Measurements from ENCODE around the gene ASAH2. TPM values are rescaled to one million over a fixed set of nuclear protein-coding genes. Genes with fewer than 3 reads are reported as not detected.

The ASAH2 gene
- total RNA-seq, 1 donor from 2014 or later, result 5.1 TPM

- no peaks in the 10 kb centered on the region for H3K9me3 Mint-ChIP-seq
- DNase-seq (ENCODE audit: extremely low spot score, unreplicated experiment), result no peak
- H3K4me3 Mint-ChIP-seq, result no peak overlapping the region
- H3K4me1 Mint-ChIP-seq (ENCODE audit: unreplicated experiment), result no peaks in the 10 kb centered on the region
- H3K27ac Mint-ChIP-seq, result no peak overlapping the region
- H3K36me3 Mint-ChIP-seq, result no peaks in the 10 kb centered on the region
- no peak for TF ChIP-seq CTCF (conservative IDR thresholded peaks at IDR 0.05)
- H3K27me3 Mint-ChIP-seq, result no peaks in the 10 kb centered on the region
Measured at GRCh38 chr10:50291261-50291850, 40.0 kb upstream of the ASAH2 start.

DNA sequence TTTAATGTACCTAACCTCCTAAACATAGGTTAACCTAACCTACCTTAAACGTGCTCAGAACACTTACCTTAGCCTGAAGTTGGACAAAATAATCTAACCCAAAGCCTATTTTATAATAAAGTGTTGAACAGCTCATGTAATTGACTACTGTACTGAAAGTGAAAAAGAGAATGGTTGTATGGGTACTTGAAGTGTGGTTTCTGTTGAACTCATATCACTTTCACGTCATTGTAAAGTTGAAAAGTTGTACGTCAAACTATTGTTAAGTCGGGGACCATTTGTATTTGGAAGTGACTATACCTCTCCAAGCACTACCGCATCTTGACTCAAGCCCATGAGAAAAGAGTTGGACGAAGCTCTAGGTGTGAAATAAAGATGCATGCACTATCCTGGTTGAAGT is 37.9 kb upstream of the ASAH2 start:
- no peak for TF ChIP-seq CTCF (conservative IDR thresholded peaks at IDR 0.05)
- H3K27me3 Mint-ChIP-seq, result peaks cover under 1% of the 10 kb centered on the region
- no peaks in the 10 kb centered on the region for H3K4me1 Mint-ChIP-seq (ENCODE audit: unreplicated experiment)
- H3K9me3 Mint-ChIP-seq, result no peaks in the 10 kb centered on the region
- no peak for DNase-seq (ENCODE audit: extremely low spot score, unreplicated experiment)
- no peak overlapping the region for H3K27ac Mint-ChIP-seq
- no peaks in the 10 kb centered on the region for H3K36me3 Mint-ChIP-seq
- no peak overlapping the region for H3K4me3 Mint-ChIP-seq

DNA sequence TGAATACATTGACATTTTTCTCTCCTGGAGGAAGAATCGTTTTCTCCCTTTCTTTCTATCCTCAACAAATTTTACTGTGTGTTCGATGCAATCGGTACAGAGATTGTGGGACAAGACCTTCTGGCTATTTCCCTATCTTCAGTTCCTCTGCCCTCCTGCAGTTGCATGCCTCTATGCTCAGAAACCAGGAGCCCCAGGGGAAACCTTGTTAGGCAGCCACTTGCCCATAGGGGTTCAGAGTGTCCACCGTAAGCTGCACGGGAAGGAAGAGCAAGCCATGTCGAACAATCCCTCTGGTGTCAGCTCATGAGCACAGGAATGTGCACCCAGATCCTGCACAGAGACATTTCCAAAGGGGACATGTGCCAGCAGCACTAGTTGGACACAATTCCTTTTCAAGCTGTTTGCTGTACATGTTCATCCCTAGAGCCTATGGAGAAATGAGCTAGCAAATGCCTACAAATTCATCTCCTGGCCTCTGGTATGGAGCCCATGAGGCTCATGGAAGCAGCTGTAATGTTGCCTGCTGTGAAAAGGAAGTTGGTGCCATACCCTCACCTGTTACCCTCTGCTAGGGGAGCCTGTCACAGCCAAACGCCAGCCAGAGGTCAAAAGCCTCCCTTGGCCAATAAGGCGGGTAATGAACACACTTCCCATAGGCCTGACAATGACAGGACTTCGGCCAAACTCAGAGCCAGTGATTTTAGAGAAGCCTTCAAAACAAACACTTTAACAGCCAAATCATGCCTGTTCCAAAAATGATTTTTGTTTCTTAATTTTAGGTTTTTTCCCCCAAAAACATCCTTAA is 35.9 kb upstream of the ASAH2 start:
- no peak for TF ChIP-seq CTCF (conservative IDR thresholded peaks at IDR 0.05)
- no peak overlapping the region for H3K4me3 Mint-ChIP-seq
- no peaks in the 10 kb centered on the region for H3K9me3 Mint-ChIP-seq
- no peaks in the 10 kb centered on the region for H3K36me3 Mint-ChIP-seq
- H3K4me1 Mint-ChIP-seq (ENCODE audit: unreplicated experiment), result no peaks in the 10 kb centered on the region
- no peak for DNase-seq (ENCODE audit: extremely low spot score, unreplicated experiment)
- H3K27ac Mint-ChIP-seq, result no peak overlapping the region
- H3K27me3 Mint-ChIP-seq, result peaks cover 3% of the 10 kb centered on the region

- Mint-ChIP-seq H3K4me3 (no peak overlapping the region), H3K27me3 (peaks cover 6% of the 10 kb centered on the region), H3K27ac (no peak overlapping the region), H3K36me3 (no peaks in the 10 kb centered on the region), H3K4me1 (ENCODE audit: unreplicated experiment) (no peaks in the 10 kb centered on the region), H3K9me3 (peaks cover 4% of the 10 kb centered on the region)
- TF ChIP-seq CTCF (conservative IDR thresholded peaks at IDR 0.05), result no peak
- no peak for DNase-seq (ENCODE audit: extremely low spot score, unreplicated experiment)
Measured at GRCh38 chr10:50286517-50286916, 35.2 kb upstream of the ASAH2 start.

DNA sequence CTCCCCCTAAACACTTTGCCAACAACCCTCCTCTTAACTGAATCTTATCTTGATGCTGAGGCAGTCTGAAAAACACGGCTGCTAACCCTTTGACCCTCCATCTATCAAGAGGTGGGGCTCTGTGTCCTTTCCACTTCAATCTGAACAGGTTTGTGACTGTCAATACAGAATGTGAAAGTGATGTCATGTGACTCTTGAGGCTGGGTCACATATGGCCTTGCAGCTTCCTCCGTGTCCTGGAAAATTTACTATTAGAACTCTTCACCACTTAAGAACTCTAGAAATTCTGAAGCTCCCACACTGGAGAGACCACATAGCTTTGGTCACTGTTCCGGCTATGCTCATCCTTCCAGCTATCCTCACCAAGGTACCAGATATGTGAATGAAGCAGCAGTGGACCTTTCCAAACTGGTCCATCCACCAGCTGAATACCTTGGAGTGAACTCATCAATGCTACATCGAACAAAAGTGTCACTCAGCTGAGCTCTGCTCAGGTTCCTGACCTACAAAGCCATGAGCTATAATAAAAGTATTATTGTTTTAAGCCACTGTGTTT is 30.7 kb upstream of the ASAH2 start:
- H3K36me3 Mint-ChIP-seq, result no peaks in the 10 kb centered on the region
- H3K4me3 Mint-ChIP-seq, result no peak overlapping the region
- no peak for TF ChIP-seq CTCF (conservative IDR thresholded peaks at IDR 0.05)
- H3K27me3 Mint-ChIP-seq, result peaks cover 10% of the 10 kb centered on the region
- DNase-seq (ENCODE audit: extremely low spot score, unreplicated experiment), result no peak
- H3K4me1 Mint-ChIP-seq (ENCODE audit: unreplicated experiment), result no peaks in the 10 kb centered on the region
- peaks cover 4% of the 10 kb centered on the region for H3K9me3 Mint-ChIP-seq
- H3K27ac Mint-ChIP-seq, result no peak overlapping the region

Measured in type B pancreatic cell (in vitro differentiated cells).